ENCODE results near the gene DNAL1.

Gene DNAL1

DNA sequence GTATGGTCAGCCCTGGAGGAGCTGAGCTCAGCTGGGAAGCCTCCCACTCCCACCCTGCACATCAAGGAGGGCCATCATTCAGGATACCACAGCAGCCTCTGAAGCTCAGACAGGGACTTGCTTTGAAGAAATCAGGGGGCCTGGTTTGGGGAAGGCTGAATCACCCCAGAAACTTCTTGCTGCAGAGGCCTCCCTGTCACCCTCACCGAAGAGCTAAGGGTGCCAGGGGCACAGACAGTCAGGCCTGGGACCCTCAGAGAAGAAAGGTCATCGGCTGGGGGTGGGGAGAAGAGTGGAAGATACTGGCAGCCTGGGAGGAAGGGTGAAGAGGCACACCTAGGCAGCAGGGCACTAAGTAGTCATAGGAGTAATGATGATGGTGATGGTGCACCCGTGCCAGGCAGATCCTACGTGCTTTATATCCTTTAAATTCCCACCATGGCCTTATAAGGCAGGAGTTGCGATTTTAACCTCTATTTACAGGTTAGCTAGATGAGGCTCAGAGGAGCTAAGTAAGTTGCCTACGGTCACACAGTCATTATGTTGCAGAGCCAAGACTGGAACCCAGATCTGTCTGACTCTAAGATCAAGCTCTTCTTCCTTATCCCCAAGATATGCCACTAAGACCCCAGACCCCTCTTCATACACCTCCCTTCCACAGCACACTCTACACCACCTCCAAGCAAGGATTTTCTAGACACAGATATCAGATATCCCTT, 97.9 kb downstream of the DNAL1 start:
- H4K20me1 ChIP-seq (ENCODE audit: insufficient read depth, low read length), result no peaks in the 10 kb centered on the region
- peaks cover 33% of the 10 kb centered on the region for H3K36me3 ChIP-seq (ENCODE audit: insufficient read depth, low read length)
- H3K79me2 ChIP-seq (ENCODE audit: insufficient read depth, low read length), result peaks cover 80% of the 10 kb centered on the region

DNA sequence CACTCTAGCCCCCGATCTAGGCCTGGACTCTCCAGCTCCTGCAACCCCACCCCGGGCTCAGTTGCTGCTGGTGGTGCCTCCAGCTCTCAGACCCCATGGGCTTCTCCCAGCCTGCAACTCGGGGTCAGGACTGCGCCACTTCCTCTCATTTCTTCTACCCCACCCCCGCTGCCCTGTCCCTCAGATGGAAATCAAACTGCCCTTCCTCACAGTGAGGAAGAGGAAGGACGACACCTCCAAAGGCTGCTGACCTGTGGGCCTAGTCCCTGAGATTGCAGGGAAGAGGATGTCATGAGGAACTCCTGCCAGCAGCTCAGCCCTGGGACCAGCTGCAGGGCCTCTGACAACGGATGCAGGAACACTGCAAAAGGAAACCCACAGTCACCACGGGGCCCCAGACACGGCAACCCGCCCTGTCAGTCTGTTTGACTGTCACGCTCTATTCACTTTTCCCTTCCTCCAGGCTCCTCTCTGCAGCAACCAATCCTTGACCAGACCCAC, 98.7 kb downstream of the DNAL1 start:
- no peaks in the 10 kb centered on the region for H3F3A ChIP-seq (ENCODE audit: insufficient read depth, low read length)
- TF ChIP-seq, protein P1, sequence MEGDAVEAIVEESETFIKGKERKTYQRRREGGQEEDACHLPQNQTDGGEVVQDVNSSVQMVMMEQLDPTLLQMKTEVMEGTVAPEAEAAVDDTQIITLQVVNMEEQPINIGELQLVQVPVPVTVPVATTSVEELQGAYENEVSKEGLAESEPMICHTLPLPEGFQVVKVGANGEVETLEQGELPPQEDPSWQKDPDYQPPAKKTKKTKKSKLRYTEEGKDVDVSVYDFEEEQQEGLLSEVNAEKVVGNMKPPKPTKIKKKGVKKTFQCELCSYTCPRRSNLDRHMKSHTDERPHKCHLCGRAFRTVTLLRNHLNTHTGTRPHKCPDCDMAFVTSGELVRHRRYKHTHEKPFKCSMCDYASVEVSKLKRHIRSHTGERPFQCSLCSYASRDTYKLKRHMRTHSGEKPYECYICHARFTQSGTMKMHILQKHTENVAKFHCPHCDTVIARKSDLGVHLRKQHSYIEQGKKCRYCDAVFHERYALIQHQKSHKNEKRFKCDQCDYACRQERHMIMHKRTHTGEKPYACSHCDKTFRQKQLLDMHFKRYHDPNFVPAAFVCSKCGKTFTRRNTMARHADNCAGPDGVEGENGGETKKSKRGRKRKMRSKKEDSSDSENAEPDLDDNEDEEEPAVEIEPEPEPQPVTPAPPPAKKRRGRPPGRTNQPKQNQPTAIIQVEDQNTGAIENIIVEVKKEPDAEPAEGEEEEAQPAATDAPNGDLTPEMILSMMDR (IDR thresholded peaks at IDR 0.05; ENCODE audit: low read length), result no peak
- no peak for TF ChIP-seq EZH2 (IDR thresholded peaks at IDR 0.05; ENCODE audit: borderline replicate concordance, low read length)
- peak overlapping the region; percentile 45 for H3K4me2 ChIP-seq (ENCODE audit: low read length)
- peak overlapping the region; percentile 38 for H3K4me3 ChIP-seq (ENCODE audit: low read depth, low read length, poor library complexity, severe bottlenecking)
- H3K9ac ChIP-seq (ENCODE audit: low read length), result peak overlapping the region; percentile 42; the same call in 1 of the 2 replicates
- H4K20me1 ChIP-seq (ENCODE audit: insufficient read depth, low read length), result no peaks in the 10 kb centered on the region; the same call in 1 of the 2 replicates
- peaks cover 25% of the 10 kb centered on the region for H3K36me3 ChIP-seq (ENCODE audit: insufficient read depth, low read length)
- H3K4me1 ChIP-seq (ENCODE audit: insufficient read depth, low read length, severe bottlenecking), result peaks cover 73% of the 10 kb centered on the region
- no peak overlapping the region for H2AFZ ChIP-seq (ENCODE audit: low read length)
- no peaks in the 10 kb centered on the region for H3K9me3 ChIP-seq (ENCODE audit: low read length)
- peaks cover 88% of the 10 kb centered on the region for H3K79me2 ChIP-seq (ENCODE audit: insufficient read depth, low read length)
- H3K27ac ChIP-seq (ENCODE audit: low read depth, low read length, poor library complexity, severe bottlenecking), result peak overlapping the region; percentile 72
- H3K27me3 ChIP-seq (ENCODE audit: insufficient read depth, low read length), result no peaks in the 10 kb centered on the region
- no peaks in the 10 kb centered on the region for H3K9me2 ChIP-seq (ENCODE audit: low read depth, low read length)

More for the DNA sequence above, 97.9 kb downstream of the DNAL1 start:
- Histone ChIP-seq H3K4me2 (ENCODE audit: low read length) (peak overlapping the region; percentile 45), H3F3A (ENCODE audit: insufficient read depth, low read length) (no peaks in the 10 kb centered on the region), H3K9me3 (ENCODE audit: low read length) (no peaks in the 10 kb centered on the region), H3K4me3 (ENCODE audit: low read depth, low read length, poor library complexity, severe bottlenecking) (peak overlapping the region; percentile 38), H2AFZ (ENCODE audit: low read length) (no peak overlapping the region), H3K27me3 (ENCODE audit: insufficient read depth, low read length) (no peaks in the 10 kb centered on the region), H3K4me1 (ENCODE audit: insufficient read depth, low read length, severe bottlenecking) (peaks cover 65% of the 10 kb centered on the region), H3K9me2 (ENCODE audit: low read depth, low read length) (no peaks in the 10 kb centered on the region), H3K9ac (ENCODE audit: low read length) (peak overlapping the region; percentile 42; the same call in 1 of the 2 replicates), H3K27ac (ENCODE audit: low read depth, low read length, poor library complexity, severe bottlenecking) (peak overlapping the region; percentile 72)
- TF ChIP-seq EZH2 (IDR thresholded peaks at IDR 0.05; ENCODE audit: borderline replicate concordance, low read length), result no peak
- TF ChIP-seq, protein P1 (IDR thresholded peaks at IDR 0.05; ENCODE audit: low read length), result no peak

DNA sequence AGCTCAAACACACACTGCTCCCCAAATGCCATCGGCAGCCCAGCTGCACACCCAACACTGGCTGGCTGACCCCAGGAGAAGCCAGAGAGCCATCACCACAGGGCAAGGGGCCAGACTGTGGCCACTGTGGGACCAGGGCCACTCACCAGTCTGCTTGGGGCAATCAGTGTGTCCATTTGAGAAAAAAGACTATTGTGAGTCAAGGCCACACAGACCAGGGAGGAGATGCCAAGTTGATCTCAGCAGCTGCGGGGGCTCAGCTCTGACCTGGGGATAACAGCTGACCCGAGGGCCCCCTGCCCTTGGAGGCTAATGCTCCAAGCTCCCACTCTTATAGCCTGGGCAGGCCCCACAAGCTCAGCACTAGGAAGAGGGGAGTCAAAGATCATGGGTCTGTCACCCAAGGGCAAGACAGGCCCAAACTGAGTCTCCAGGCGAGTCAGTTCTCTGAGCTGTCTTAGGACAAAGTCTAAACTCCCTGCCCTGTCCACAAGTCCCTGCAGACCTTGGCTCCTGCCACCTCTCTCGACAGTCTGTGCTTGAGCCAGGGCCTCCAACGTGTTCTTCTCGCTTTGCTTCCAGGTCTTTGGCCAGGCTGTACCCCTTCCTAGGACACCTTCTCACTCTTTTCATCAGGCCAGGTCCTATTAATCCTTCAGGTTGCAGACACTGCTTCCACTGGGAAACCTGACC, 99.5 kb downstream of the DNAL1 start:
- no peak for TF ChIP-seq EZH2 (IDR thresholded peaks at IDR 0.05; ENCODE audit: borderline replicate concordance, low read length)
- Histone ChIP-seq H3K9ac (ENCODE audit: low read length) (peak overlapping the region; percentile 7; the same call in 1 of the 2 replicates), H3K4me2 (ENCODE audit: low read length) (peak overlapping the region; percentile 45), H2AFZ (ENCODE audit: low read length) (no peak overlapping the region), H3K27me3 (ENCODE audit: insufficient read depth, low read length) (no peaks in the 10 kb centered on the region), H3K4me1 (ENCODE audit: insufficient read depth, low read length, severe bottlenecking) (peaks cover 80% of the 10 kb centered on the region), H3K79me2 (ENCODE audit: insufficient read depth, low read length) (peaks cover 96% of the 10 kb centered on the region), H3K4me3 (ENCODE audit: low read depth, low read length, poor library complexity, severe bottlenecking) (peak overlapping the region; percentile 38), H3K9me2 (ENCODE audit: low read depth, low read length) (no peaks in the 10 kb centered on the region), H3F3A (ENCODE audit: insufficient read depth, low read length) (no peaks in the 10 kb centered on the region), H3K9me3 (ENCODE audit: low read length) (no peaks in the 10 kb centered on the region), H3K36me3 (ENCODE audit: insufficient read depth, low read length) (peaks cover 16% of the 10 kb centered on the region), H4K20me1 (ENCODE audit: insufficient read depth, low read length) (no peaks in the 10 kb centered on the region; the same call in 1 of the 2 replicates), H3K27ac (ENCODE audit: low read depth, low read length, poor library complexity, severe bottlenecking) (peak overlapping the region; percentile 72)
